GM04503 (cell line): Measurements from ENCODE around the gene LBHD1.
"Not testable (repeated sequence)": the region's sequence is repeated elsewhere in the genome, so short reads cannot be mapped to it uniquely, and the experiment has no call there.

Experiments
- DNase-seq: peaks from one replicate; pipeline ENCODE4 v3.0.0-alpha.2; 2012; ENCODE audit warnings: low read depth

Gene LBHD1

DNA sequence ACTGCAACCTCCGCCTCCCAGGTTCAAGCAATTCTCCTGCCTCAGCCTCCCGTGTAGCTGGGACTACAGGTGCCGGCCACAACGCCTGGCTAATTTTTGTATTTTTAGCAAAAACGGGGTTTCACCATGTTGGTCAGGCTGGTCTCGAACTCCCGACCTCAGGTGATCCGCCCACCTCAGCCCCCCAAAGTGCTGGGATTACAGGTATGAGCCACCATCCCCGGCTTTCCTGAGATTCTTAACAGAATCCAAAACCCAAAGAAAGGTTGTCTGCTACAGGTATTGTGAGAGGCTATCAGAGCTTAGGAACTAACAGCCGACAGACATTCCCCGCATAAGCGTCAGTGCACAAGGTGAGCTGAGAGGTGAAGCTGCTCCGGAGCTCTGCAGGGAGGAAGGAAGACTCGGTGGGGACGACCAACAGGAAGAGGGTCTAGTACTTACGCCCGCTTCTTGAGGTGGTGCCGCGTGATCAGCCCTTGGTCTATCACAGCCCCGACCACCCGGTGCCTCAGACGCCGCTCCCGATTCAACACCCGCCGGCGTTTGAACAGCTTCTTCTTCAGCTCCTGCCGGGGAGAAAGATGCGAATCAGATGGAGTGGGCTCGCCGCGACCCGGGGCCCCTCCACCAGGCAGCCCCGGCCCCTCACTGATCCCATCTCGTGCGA is 7.5 kb downstream of the LBHD1 start:
- no peak for DNase-seq

DNA sequence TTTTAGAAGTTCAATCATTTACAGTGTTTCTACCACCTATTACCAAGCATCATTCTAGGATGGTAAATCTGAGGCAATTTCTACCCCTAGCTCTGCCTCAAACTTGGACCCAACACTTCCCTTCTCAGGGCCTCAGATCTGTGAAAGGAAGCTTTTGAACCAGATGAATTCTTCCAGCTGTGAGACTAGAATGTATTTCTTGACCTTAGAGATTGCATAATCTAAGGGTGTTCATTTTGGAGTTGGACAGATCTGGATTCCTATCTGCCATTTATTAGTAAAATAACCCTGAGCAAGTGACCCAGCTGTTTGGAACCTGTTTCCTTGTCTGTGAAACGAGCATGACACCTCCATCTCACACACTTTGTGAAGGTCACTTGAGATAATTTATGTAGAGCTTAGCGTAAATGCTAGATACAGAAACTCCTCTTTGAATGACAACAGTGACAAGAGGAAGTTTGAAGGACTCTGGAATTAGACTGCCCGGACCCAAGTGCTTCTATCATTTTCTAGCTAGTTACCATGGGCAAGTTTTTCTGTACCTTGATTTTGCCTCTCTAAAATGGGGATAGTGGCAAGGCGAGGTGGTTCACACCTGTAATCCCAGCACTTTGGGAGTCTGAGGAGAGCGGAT is 15.2 kb downstream of the LBHD1 start:
- no peak for DNase-seq

- no peak for DNase-seq
Observed at GRCh38 chr11:62654297-62654696, 17.8 kb downstream of the LBHD1 start.

DNA sequence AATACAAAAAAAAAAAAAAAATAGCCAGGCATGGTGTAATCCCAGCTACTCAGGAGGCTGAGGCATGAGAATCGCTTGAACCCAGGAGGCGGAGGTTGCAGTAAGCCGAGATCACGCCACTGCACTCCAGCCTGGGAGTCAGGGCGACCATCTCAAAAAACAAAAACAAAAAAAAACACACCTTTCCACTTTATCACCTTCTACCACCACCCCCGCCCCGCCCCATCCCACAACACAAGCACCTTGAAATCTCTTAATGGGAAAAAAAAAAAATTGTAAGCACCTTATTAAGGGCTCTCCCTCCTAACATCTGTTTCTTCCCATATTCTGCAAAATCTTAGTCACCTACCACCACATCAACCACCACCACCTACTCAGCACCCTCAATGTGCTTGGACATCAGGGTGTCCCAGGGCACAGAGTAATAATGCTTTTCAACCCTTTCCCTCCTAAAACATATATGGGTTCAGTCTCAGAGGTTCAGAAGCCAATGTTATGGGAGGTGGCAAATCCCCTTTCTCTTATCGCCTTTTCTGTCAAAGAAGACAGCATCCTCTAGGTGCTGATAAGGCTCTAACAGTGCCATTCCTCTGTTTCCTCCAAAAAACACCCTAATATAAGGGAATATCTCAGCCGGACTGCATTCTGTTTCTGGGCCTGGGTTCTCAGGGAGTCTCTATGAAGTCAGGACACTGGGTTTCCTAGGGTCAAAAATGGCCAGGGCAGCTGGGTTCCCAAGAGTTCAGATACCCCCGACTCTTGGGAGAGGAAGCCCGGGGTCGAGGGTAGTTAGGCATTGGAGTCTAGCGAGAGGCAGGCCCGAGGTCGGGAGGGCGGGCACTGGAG is 19.7 kb downstream of the LBHD1 start:
- no peak for DNase-seq

DNA sequence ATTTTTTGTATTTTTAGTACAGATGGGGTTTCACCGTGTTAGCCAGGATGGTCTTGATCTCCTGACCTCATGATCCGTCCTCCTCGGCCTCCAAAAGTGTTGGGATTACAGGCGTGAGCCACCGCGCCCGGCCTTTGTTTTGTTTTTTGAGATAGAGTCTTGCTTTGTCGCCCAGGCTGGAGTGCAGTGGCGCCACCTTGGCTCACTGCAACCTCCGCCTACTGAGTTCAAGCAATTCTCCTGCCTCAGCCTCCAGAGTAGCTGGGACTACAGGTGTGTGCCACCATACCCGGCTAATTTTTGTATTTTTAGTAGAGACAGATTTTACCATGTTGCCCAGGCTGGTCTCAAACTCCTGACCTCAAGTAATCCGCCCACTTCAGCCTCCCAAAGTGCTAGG is 21.8 kb downstream of the LBHD1 start:
- DNase-seq = not testable (repeated sequence)

- DNase-seq = no peak
Observed at GRCh38 chr11:62649486-62649885, 22.6 kb downstream of the LBHD1 start.

- DNase-seq = no peak
Observed at GRCh38 chr11:62648967-62649364, 23.1 kb downstream of the LBHD1 start.

- DNase-seq = no peak
Observed at GRCh38 chr11:62648185-62648966, 23.7 kb downstream of the LBHD1 start.

- DNase-seq = peak; percentile 38
Observed at GRCh38 chr11:62647609-62648005, 24.5 kb downstream of the LBHD1 start.

DNA sequence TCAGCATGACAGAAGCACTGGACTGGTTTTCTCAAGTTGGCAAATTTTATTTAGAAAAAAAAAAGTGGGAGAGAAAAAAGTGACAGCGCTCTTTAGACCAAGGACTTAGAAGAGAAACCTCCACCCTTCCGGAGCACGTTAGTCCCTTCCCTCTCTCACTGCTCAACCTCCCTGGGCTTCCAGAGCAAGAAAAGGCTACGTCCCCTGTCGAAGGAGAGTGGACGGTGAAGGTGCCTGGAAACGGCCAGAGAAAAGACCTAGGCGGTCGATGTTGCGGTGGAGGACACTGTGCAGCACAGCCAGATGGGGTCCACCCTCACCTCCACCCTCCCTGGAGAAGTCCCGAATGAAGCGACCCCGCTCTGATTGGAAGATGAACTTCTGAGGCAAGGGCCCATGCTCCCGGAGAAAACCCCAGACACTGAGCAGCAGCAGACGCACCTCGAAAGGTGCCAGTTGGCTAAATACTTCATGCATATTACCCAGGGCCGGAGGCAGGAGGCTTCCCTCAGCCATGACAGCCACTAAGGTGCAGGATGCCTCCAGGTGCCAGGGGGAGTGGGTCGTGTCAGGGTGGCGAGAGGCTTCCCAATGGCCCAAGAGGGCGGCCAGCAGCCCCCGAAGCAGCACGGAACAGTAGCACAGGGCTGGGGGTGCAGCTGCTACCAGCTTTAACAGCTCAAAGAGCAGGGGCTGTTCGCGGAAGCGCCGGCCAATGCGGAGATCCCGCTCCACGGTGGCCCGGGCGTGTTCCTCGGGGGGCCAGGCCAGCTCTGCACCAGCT is 25.1 kb downstream of the LBHD1 start:
- no peak for DNase-seq

DNA sequence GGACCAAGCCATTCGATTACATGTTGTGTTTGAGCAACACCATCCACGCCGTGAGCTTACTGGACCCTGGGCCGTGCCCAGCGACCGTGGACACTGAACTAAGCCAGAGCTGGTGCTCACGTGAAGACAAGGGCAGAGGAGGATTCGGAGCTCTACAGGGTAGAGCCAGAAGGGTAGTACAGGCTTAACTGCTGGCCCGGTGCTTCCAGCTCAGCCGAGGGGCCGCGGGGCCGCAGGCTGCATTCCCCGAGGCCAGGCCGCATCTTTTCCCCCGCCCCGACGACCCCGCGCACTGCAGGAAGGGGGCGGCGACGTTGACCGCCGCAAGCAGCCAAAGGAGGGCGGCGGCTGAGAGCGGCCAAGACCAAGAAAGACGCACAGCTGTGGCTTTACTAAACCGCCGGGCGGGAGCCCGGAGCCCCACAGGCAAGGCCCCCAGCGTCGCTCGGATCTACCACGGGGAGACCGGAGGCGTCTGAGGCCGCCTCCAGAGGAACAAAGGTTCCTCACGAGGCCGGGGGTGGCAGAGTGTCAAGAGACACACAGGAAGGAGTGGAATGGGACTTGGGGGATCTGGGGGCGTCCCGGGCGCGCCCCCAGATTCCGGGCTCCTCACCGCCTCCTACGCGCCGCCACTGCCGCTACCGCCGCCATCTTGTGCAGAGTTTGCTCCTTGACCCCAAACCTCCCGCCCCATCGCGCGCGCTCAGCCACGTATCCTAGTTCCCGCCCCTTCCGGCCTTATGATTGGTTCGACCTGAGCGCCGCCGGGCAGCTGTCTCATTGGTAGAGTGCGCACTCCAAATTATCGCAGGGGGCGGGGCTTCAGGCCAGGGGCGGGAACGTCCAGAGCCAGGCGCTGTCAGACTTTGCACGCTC is 25.9 kb downstream of the LBHD1 start, which contains the start of gene GANAB:
Gene GANAB, minus strand, starts transcription at position 668 of the 879 bp plus-strand sequence. Its CDS starts 14 bp downstream, at position 654.
- DNase-seq = peak; percentile 87

DNA sequence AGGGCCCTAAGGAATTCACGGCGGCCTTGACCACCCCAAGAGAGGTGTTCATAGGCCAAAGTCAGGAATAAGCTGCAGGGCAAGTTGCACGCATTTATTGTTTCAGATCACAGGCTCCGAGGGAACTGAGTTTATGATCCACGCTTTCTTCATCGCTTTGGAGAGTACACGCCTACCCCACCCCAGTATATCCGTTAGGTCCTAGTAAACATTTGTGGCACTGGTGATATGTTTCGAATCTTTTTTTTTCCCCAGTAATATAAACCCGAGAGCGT is 26.5 kb downstream of the LBHD1 start:
- no peak for DNase-seq

- DNase-seq = no peak
Observed at GRCh38 chr11:62644220-62644619, 27.8 kb downstream of the LBHD1 start.

GRCh38 chr11:62632492-62632891 is 39.6 kb downstream of the LBHD1 start:
- DNase-seq = no peak

DNA sequence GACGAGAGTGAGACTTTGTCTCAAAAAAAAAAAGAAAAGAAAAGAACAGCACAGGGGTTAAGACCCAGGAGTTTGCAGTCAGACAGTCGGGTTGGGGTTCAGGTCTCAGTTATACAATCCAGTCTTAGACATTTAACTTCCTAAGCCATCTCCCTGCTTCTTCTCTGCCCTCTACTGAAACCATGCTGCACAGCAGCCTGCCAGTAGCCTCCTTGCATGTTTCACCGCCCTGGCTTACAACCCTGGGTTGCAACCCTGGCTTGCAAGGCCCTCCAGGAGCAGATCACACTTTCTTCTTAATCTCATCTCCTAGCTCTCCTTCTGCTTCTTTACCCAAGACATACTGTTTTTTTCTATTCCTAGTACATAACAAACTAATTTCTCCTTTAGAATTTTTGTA is 44.4 kb downstream of the LBHD1 start:
- DNase-seq = no peak

DNA sequence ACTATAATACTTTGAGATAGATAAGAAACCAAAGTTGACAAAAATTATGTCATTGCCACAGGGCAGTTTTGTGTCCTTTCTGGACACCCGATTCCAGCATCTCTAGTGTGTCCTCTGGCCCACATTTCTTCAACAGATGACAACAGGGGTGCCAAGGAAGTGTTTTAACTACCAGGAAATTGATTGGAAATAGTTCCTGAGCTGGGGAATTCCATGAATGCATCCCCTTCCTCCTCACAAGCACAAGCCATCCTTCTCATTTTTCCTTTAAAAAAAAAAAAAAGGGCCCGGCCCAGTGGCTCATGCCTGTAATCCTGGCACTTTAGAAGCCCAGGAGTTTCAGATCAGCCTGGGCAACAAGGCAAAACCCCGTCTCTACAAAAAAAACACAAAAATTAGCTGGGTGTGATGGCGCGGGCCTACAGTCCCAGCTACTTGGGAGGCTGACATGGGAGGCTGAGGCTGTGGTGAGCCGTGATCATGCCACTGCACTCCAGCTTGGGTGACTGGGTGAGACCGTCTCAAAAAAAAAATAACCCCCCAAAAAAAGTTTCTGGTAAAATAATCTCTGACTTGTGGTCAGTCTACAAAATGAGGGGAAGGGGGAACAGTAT is 49.5 kb downstream of the LBHD1 start:
- DNase-seq = no peak

- DNase-seq = peak; percentile 87
Observed at GRCh38 chr11:62621567-62622470, 50.2 kb downstream of the LBHD1 start, which contains the start of gene B3GAT3. Gene B3GAT3 (minus strand): TSS chr11:62621986. CDS start chr11:62621947, 39 bp downstream.

DNA sequence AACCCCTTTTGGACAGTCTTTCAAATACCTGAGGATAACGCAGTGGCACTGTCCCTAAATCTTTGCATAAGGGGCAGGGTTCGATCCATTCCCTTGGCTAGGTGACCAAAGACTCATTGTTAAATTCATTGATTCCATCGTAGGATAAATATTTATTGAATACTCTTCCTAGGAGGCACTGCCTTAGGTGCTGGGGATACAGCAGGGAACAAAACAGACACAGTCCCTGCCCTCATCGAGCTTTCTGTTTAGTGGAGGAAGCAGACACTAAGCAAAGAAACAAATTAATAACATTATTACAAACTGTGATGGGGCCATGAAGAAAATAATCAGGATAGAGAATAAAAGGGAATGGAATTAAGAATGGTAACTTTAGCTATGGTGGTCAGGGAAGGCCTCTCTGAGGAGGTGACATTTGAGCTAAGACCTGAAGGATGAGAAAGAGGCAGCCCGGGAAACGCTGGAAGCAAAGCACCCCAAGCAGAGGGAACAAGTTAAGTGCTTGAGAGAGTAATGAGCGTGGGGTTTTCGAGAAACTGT is 51.0 kb downstream of the LBHD1 start:
- no peak for DNase-seq

- not testable (repeated sequence) for DNase-seq
Observed at GRCh38 chr11:62616957-62617356, 55.1 kb downstream of the LBHD1 start.
